ENCODE data around the gene TMEM255B.

TMEM255B gene

DNA sequence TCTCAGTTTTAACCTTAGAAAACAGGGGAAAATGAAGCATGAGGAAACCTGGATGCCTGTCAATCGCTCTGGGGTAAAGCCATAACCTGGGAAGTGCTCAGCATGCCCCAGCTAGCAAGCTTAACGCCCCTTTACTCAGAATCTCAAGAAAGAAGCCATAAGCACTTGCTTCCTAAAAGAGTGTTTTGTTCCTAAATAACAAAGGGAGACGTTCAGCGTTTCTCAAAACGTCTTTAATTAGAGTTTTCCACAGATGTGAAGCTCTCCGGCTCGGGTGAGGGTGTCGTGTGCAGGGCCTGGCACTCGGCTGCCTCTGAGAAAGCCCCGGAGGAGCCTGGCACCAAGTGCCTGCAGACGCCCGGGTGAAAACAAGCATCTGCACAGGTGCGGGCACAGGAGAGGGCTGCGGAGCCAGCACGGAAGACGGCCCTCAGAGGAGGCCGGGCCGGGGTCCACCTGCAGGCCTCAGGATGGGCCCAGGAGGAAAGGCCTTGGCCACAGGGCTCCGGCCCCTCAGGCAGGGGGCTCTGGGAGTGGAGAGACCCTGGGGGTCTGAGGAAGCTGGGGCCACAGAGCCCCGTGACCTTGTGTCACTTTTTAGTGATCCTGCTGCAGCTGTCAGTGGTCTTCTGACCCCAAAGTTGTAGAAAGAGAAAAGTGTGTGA is 98.6 kb downstream of the TMEM255B start:
- no peak overlapping the region for H3K27ac ChIP-seq
- TF ChIP-seq, protein P1, sequence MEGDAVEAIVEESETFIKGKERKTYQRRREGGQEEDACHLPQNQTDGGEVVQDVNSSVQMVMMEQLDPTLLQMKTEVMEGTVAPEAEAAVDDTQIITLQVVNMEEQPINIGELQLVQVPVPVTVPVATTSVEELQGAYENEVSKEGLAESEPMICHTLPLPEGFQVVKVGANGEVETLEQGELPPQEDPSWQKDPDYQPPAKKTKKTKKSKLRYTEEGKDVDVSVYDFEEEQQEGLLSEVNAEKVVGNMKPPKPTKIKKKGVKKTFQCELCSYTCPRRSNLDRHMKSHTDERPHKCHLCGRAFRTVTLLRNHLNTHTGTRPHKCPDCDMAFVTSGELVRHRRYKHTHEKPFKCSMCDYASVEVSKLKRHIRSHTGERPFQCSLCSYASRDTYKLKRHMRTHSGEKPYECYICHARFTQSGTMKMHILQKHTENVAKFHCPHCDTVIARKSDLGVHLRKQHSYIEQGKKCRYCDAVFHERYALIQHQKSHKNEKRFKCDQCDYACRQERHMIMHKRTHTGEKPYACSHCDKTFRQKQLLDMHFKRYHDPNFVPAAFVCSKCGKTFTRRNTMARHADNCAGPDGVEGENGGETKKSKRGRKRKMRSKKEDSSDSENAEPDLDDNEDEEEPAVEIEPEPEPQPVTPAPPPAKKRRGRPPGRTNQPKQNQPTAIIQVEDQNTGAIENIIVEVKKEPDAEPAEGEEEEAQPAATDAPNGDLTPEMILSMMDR (conservative IDR thresholded peaks at IDR 0.05) = no peak

DNA sequence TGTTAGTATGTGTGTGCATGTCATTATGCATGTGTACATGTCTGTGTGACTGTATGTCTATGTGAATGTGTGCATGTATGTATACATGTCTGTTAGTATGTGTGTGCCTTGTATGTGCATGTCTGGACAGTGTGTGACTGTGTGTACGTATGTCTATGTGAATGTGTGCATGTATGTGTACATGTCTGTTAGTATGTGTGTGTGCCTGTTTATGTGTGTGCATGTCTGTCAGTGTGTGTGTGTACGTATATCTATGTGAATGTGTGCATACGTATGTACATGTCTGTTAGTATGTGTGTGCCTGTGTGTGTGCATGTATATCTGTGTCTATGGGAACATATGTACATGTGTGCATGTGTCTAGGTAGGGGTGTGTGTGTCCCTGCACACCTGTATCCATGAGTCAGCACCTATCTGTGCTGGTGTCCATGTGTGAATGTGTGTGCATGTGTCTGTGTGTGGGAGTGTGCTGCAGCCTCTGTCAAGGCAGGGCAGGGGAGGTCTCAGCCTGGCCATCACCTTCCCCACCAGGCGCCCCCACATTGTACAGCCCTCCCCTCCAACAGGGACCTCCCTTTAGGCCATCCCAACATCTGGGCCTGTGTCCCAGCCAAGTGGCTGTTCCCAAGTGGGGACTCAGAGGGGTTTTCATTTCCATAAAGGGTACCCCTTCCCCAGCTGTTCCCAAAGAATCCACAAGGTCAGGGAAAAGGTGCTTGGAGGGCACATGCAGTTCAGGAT is 100.5 kb downstream of the TMEM255B start:
- H3K27ac ChIP-seq = no peak overlapping the region

DNA sequence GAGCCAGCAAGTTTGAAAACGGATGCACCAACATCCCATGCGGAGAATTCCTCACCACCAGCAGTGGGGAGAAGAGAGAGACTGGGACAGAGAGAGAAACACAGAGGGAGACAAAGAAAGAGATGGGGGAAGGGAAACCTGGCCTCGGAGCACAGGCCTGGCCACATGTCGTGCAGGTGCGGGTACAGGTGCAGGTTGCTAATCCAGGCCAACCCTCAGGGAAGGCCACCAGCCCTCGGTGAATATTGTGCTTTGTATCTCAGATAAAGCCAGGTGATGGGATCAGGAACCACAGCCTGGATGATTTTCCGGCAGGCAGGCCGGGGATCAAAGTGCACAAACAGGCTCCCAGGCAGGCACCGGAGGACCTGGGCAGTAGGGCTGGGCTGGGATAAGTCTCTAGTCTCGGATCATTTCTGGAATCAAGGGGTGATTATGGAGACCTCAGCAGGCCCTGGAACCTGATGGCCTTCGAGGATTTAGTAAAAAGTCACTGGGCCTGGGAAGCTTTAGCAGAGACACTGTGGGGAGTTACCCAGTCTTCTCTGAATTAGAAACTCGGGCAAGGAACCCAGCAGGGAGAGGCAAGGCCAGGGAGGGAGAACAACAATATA is 101.1 kb downstream of the TMEM255B start:
- TF ChIP-seq, protein P1 (conservative IDR thresholded peaks at IDR 0.05) = no peak
- no peak overlapping the region for H3K27ac ChIP-seq

More for the DNA sequence above, 100.5 kb downstream of the TMEM255B start:
- TF ChIP-seq, protein P1 (conservative IDR thresholded peaks at IDR 0.05) = no peak

DNA sequence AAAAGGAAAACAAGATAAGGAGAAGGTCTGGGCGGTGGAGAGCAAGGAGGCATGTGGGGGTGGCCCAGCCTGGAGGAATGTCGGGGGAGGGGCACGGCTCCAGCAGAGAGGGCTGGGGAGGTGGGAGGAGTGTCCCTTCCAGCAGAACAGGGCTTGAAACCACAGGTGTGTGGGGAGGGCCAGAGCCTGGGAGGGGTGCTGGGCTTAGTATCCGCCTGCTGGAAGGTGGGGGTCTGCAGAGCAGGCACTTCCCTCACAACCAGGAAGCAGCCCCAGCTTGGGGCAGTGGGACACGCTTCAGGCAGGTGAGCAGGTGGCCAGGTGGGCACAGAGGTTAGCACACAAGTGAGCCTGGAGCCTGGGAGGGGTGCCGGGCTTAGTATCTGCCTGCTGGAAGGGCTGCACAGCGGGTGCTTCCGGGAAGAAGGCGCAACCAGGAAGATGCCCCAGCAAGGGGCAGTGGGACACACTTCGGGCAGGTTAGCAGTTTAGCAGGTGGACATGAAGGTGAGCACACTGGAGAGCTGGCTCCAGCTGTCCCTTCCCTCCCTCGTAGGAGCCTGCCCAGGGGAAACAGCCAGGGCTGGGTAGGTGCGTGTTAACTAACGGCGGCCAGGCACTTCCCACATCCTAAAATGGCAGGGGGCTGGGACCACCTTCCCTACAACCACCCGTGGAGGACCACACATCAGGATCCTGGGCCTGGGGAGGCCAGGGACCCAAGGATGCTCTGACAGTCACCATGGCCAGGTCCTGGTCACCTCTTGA is 101.8 kb downstream of the TMEM255B start:
- TF ChIP-seq, protein P1 (conservative IDR thresholded peaks at IDR 0.05) = no peak
- no peak overlapping the region for H3K27ac ChIP-seq

DNA sequence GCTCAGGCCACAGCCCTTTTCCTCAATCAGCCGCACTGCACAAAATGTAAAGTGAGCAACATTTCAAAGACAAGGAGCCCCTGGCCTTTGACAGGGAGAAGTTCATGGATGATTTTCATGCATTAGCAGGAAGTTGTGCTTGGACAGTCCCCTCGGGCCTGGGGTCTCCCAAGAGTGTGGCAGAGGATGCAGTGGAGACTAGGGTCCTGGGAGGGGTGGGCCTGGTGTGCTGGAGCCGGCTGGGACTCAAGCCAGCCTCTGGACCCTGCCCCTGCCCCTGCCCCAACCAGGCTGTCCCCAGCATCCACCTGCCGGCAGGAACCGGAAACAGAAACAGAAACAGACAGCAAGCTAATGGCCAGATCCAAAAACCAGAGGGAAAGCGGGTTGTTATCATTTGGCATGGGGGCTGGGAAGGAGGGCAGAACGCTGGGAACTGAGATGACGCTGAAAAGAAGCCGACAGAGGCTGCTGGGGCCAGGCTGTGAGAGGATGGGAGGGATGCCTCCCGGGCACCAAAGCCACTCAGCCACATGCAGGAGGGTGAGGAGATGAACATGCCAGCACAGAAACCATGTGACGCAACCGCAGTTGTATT is 102.5 kb downstream of the TMEM255B start:
- TF ChIP-seq, protein P1 (conservative IDR thresholded peaks at IDR 0.05) = no peak
- no peak overlapping the region for H3K27ac ChIP-seq

DNA sequence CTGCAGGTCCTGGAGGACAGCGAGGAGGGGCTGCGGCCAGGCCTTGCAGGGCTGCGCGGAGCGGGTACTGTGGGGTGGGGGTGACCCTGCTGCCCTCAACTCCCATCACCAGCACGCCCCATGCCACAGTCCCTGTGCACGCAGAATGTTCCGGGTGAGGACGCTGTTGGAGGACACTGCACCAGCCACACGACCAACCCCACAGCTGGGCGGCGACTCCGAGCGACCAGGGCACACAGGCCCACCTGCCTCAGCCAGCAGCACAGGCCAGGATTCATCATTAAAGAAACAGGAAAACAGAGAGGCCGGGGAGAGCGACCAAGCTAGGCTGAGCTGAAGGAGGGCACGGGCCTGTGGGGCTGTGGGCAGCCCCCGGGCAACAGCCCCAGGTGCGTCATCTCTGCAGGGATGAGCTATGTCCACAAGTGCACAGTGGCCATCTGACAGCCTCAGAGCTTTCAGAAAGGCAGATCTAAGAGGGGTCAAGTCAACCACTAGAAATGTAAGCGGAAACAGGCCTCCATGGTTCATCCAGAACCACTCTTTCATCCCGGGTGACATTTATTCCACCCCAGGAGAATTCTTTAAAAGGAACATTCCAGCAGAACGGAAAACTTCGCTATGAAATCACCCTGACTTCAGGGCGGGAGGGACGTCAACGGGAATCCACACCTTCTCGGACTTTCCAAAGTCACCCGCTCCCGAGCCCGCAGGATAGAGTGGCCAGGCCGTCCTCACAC is 103.3 kb downstream of the TMEM255B start:
- no peak overlapping the region for H3K27ac ChIP-seq
- TF ChIP-seq, protein P1 (conservative IDR thresholded peaks at IDR 0.05) = no peak
